ENCODE results near the gene COMMD6.

COMMD6 gene

DNA sequence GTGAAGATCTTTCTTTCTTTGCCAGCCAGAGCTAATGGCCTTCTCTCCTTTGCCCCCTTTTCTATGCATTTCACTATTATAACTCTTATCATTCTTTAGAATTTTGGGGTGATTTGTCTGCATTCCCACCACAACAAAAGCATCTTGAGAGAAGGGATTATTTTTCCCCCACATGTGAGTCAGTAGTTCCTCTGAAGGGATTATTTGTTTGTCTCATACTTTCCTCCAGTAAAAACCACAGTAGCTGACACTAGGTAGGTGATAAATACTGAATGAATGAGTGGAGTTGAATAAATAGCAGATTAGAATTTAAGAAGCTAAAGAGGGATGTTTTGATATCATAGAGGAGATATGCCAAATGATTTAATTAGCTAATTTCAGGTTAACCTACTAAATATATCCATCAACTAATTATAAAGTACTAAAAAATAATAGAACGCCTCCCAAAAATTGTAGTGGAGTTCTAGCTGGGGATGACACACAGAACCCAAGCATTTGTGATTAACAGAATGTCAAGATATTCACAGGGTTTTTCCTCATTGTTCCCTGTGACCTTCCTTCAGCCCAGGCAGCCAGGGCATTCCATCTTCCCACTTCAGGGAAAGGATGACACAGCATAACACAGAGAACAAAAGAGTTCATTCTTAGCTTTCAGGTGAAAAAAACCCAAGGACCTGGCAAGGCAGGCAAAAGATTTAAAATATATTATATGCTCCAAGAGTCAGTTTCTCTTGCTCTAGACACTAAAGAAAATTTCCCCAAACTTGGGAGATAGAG lies 52.2 kb downstream of the COMMD6 start:
- no peak overlapping the region for H3K4me3 ChIP-seq (ENCODE audit: low read length)
- DNase-seq (ENCODE audit: low read depth) = peak; percentile 17
- TF ChIP-seq, protein P1, sequence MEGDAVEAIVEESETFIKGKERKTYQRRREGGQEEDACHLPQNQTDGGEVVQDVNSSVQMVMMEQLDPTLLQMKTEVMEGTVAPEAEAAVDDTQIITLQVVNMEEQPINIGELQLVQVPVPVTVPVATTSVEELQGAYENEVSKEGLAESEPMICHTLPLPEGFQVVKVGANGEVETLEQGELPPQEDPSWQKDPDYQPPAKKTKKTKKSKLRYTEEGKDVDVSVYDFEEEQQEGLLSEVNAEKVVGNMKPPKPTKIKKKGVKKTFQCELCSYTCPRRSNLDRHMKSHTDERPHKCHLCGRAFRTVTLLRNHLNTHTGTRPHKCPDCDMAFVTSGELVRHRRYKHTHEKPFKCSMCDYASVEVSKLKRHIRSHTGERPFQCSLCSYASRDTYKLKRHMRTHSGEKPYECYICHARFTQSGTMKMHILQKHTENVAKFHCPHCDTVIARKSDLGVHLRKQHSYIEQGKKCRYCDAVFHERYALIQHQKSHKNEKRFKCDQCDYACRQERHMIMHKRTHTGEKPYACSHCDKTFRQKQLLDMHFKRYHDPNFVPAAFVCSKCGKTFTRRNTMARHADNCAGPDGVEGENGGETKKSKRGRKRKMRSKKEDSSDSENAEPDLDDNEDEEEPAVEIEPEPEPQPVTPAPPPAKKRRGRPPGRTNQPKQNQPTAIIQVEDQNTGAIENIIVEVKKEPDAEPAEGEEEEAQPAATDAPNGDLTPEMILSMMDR (IDR thresholded peaks at IDR 0.05; ENCODE audit: insufficient read depth, low read depth, low read length, missing control alignments) = no peak

DNA sequence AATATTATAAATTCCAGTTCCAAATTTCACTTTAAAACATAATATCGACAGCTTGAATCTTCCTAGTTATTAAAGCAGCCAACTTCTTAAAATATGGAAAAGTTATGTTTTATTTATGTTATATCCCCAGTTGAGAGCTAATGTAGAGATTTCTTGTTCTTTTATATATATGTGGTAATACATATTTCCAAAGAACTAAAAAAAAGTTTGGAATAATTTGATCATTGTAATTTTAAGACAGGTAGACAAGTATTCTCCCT lies 54.9 kb downstream of the COMMD6 start:
- no peak for DNase-seq (ENCODE audit: low read depth)
- H3K4me3 ChIP-seq (ENCODE audit: low read length) = peak overlapping the region; percentile 69
- TF ChIP-seq, protein P1 (IDR thresholded peaks at IDR 0.05; ENCODE audit: insufficient read depth, low read depth, low read length, missing control alignments) = no peak

DNA sequence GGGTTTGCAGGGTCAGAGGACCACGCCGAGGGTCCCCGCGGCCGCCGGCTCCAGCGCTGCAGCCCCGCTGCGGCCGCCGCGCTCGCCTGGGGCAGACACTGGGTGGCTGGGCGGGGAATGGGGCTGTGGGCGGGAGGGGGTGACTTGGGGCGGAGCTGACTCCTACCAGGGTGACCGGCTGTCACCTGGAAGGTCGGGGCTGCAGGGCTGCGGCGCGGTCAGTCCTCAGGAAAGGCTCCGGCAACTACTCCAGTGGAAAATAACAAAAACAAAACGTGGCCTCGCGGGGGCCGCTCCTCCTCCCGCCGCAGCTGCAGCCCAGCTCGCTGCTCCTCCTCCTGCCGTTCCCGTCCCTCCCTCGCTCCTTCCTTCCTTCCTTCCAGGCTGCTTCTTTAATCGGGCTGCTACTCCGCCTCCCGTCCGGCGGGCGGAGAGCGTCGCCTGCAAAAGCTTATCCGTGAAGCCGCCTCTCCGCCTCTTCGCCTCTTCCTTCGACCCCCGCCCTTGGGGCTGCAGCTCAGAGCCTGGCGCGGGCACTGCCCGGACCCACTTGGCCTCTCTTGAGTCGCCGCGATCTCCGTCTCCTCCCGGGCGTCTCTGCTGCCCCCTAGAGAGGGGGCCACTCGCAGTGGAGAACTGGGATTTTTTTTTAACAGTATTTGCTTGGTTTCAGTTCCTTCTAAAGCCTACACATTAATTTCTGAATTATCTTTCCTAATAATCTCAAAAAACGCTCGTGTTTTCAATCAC lies 55.4 kb downstream of the COMMD6 start, which contains the start of gene TBC1D4:
Gene TBC1D4 (minus strand): TSS at position 100 of the 750 bp plus-strand sequence. CDS start 402 bp downstream, outside the sequence.
- TF ChIP-seq, protein P1 (IDR thresholded peaks at IDR 0.05; ENCODE audit: insufficient read depth, low read depth, low read length, missing control alignments) = peak; percentile 79
- peak; percentile 88 for DNase-seq (ENCODE audit: low read depth)
- peak within 1 kb of the TSS; percentile 69 for H3K4me3 ChIP-seq (ENCODE audit: low read length)

DNA sequence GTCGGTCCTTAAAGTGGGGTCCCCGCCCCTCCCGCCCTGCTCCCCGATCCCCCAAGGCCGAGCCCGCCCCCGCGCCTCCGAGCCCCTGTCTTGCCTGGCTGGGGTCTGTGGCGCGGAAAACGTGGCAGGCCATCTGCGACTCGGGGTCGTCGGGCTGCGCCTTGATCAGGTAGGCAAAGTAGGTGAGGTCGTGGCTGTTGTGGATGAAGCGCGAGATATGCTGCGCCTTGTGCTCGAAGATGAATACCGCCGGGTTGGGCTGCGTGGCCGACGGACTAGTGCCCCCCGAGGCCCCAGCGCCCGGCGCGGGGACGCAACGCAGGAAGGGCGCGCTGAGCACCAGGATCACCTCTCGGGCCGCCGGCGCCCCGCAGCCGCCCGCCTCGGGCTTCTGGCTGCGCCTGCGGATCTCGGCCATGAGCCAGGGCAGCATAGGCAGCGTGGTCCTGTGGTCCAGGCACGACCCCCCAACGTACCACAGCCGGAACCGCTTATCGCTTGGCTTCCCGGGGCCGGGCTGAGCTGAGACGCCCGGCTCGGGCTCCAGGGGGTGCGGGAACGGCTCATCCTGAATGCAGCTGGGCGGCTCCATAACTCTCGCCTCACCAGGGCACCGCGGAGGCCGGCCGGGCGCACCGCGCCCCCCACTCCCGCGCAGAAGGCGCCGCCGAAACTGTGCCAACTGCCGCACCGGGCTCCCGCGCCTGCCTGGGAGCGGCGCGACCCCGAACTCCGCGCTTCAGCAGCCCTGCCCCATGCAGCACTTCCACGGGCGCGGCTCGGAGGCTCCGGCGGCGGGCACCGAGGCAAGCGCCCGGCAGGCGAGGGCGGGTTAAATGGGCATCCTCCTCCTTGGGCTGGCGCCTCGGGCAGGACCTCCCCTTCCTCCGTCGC lies 56.2 kb downstream of the COMMD6 start:
- DNase-seq (ENCODE audit: low read depth) = peak; percentile 47
- peak overlapping the region; percentile 69 for H3K4me3 ChIP-seq (ENCODE audit: low read length)
- TF ChIP-seq, protein P1 (IDR thresholded peaks at IDR 0.05; ENCODE audit: insufficient read depth, low read depth, low read length, missing control alignments) = no peak

DNA sequence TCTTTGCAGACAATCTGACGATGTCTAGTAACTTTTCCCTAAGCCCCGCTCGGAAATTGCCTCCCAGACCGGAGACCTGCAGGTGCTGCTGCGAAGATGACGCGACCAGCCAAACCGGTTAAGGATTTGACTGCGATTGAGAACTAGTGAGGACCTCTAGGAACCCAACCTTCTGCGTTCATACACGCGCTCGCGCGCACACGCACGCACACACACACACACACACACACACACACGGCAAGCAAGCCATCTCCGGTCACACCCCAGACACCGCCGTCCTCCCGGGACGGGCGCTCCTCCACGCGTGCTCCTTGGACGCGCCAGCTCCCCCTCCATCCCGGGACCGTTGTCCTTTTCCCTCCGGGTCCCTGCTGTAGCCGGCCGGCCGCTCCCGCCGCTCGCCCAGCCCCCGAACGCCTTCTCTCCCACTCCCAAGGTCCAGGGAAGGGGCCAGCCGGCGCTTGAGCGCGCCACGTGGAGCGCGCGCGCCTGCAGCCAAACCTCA lies 56.9 kb downstream of the COMMD6 start:
- TF ChIP-seq, protein P1 (IDR thresholded peaks at IDR 0.05; ENCODE audit: insufficient read depth, low read depth, low read length, missing control alignments) = no peak
- DNase-seq (ENCODE audit: low read depth) = peak; percentile 94
- H3K4me3 ChIP-seq (ENCODE audit: low read length) = peak overlapping the region; percentile 69

DNA sequence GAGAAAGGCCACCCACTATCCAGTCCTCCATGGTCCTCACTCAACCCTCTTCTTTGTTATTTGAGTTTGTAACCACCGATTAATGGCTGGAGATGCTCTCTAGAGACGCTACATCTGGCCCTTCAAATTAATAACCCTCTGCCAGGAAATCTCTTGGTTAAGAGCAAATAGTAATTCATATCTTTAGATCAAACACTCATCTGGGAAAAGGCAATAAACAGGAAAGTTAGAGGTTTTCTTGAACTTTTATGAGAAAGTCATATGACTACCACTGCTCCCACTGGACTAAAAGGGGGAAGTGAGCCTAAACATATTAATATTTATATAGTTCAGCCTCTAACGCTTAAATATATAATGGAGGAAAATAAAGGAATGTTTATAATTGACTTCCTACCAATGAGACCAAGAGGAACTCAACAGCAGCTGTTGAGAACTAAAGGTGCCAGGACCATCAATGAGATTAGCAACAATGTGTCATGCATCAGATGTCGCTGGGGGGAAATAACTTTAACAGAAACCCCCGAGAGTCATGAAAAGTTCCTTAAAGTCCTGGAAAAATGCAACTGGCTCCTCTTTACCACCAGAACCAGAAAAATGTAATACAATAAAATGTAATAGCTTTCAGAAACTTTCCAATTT lies 58.4 kb downstream of the COMMD6 start:
- TF ChIP-seq, protein P1 (IDR thresholded peaks at IDR 0.05; ENCODE audit: insufficient read depth, low read depth, low read length, missing control alignments) = no peak
- DNase-seq (ENCODE audit: low read depth) = no peak
- H3K4me3 ChIP-seq (ENCODE audit: low read length) = no peak overlapping the region

Data from epithelial cell of esophagus (primary cell).